Measurements from ENCODE around the gene SLC38A7.

SLC38A7 gene

DNA sequence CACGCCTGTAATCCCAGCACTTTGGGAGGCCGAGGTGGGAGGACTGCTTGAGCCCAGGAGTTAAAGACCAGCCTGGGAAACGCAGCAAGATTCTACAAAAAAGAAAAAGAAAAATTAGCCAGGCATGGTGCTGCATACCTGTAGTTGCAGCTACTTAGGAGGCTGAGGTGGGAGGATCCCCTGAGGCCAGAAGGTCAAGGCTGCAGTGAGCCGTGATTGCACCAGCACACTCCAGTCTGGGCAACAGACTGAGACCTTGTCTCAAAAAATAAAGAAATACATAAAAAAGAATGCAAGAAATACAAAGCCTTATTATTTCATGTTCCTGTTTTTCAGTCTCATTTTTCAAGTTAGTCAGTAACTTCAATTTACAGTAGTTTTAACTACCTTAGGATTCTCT is 49.1 kb downstream of the SLC38A7 start:
- DNase-seq (ENCODE audit: low spot score): no peak

- no peak for DNase-seq (ENCODE audit: low spot score)
These were observed 50.2 kb downstream of the SLC38A7 start for GRCh38 chr16:58634265-58634802.

GRCh38 chr16:58629733-58630640 is 54.6 kb downstream of the SLC38A7 start, which contains the start of gene CNOT1:
Gene CNOT1, minus strand, starts transcription at chr16:58629826. Its CDS starts 30,489 bp downstream, at chr16:58599337.
- peak; percentile 93 for DNase-seq (ENCODE audit: low spot score)

DNA sequence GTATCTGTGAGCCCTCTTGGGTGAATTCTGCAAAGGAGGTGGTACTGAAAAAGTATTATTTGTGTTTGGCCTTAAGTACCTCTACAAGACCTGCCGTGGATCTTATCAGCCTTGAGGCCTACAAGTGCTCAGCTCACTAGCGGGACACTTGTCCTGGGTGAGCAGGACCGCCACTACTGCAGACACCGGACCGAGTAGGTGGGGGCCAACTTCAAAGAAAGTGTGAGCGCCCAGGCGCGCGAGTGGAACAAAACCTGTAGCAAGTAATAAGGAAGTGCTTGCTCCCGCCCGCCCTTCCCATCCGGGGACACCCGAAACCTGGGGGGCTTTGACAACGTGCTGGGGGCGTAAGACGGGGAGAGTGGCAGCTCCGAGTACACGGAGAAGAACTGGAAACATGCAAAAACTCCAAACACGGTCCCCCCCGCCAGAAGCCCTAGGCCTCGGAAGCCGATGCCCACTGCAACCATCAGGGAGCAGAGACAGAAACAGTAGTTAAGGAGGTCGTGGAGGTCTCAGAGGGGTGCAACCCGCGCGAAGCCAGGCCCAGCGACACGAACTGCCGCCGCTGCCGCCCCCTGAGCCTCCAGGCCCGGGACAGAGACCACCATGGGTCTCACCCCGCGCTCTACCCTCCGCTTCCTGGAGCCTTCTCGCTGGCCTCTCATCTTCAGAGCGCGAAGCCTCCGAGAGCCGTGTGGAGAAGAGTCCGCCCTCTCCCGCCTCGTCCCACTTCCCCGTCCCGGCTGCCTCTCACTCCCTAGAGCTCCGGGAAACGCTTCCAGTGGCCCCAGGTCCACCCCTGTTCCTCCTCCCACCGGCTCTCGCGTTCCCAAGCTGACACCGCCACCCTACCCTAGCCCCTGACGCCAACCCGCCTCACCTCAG is 55.5 kb downstream of the SLC38A7 start:
- DNase-seq (ENCODE audit: low spot score): no peak

DNA sequence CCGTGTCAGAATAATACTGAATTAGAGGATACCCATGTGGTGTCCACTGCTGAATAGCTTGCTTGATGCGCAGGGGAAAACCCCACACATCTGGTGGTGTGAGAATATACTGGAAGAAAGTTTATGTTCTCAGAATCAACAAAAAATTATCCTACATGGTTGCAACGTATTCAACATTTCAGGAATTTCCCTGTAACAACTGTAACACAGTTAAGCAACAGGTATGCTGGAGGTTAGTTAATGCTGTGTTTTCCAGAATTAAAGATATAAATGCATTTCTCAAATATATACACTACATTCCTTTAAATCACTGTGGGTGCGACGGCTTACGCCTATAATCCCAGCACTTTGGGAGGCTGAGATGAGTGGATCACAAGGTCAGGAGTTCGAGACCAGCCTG is 60.4 kb downstream of the SLC38A7 start:
- DNase-seq (ENCODE audit: low spot score): no peak

- DNase-seq (ENCODE audit: low spot score): no peak
These were observed 64.2 kb downstream of the SLC38A7 start for GRCh38 chr16:58620396-58620795.

DNA sequence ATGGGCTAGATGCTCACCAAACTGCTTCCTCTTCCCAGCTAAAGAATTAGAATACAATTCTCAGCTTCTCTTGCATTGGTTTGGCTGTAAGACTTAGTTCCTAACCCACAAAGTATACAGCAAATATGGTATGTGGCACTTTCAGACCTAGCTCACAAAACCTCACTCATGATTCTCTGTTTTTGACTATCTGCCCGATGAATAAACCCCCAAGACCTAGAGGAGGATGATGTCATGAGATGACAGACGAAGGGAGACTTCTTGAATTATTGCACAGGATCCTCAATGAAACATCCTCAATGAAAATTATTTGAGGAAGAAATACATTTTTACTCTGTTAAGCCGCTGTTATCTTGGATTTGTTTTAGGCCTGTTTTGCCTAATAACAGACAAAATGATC is 69.3 kb downstream of the SLC38A7 start:
- DNase-seq (ENCODE audit: low spot score): no peak
